GM12891 (cell line): ENCODE results near the gene MTIF2.
A peak's percentile ranks its signal among the peaks of the same experiment; 100 is the strongest.
"Not testable (repeated sequence)": the region's sequence is repeated elsewhere in the genome, so short reads cannot be mapped to it uniquely, and the experiment has no call there.

ENCODE experiments used
- DNase-seq: peaks from one replicate; pipeline ENCODE4 v3.0.0; 2011; ENCODE audit warnings: low spot score; ENCODE audit not compliant: insufficient read length
- FAIRE-seq: peaks from 2 replicates; lab custom pipeline; 2011; peaks lifted over from hg19 to GRCh38; lab: Jason Lieb, UNC
- PAX5 ChIP-seq: IDR thresholded peaks from 2 replicates; pipeline ENCODE4 v1.6.1; 2011; ENCODE audit warnings: low read length, moderate library complexity, mild to moderate bottlenecking; ENCODE audit not compliant: insufficient read depth, severe bottlenecking
- POLR2A ChIP-seq: IDR thresholded peaks from 2 replicates; pipeline ENCODE4 v1.6.1; 2011; ENCODE audit warnings: low read depth, low read length, control low read depth
- POLR2AphosphoS5 ChIP-seq: IDR thresholded peaks from 2 replicates; pipeline ENCODE4 v1.6.1; 2011; ENCODE audit warnings: low read depth, low read length, control low read depth
- POU2F2 ChIP-seq: IDR thresholded peaks from 2 replicates; pipeline ENCODE4 v1.6.1; 2011; ENCODE audit warnings: low read depth, mild to moderate bottlenecking, control low read depth, low read length, moderate library complexity
- SPI1 ChIP-seq: IDR thresholded peaks from 2 replicates; pipeline ENCODE4 v1.6.1; 2011; ENCODE audit warnings: low read depth, low read length, control low read depth
- TAF1 ChIP-seq: IDR thresholded peaks from 2 replicates; pipeline ENCODE4 v1.6.1; 2011; ENCODE audit warnings: low read depth, low read length, control low read depth

The MTIF2 gene

DNA sequence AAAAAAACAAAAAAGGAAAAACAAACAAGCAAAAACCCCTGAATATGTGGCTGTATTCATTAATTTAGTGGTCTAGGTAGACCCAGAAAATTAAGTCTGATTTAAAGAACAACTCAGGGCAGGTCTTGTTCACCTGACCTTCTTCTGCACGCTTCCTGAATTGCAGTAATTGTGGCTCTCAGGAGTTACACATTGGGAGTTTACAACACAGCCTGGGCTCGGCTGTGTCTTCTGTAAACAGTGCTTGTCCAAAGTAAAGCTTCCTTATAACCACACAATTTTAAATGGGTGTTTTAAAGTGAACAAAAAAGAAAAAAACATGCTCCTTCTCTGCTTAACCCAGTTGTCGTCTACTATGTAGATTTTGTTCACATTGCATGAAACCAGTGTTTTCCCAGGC is 8.3 kb upstream of the MTIF2 start:
- FAIRE-seq (no peak), DNase-seq (no peak)
- TF ChIP-seq SPI1 (no peak), POLR2AphosphoS5 (no peak), PAX5 (no peak), POLR2A (no peak), TAF1 (no peak), POU2F2 (no peak)

DNA sequence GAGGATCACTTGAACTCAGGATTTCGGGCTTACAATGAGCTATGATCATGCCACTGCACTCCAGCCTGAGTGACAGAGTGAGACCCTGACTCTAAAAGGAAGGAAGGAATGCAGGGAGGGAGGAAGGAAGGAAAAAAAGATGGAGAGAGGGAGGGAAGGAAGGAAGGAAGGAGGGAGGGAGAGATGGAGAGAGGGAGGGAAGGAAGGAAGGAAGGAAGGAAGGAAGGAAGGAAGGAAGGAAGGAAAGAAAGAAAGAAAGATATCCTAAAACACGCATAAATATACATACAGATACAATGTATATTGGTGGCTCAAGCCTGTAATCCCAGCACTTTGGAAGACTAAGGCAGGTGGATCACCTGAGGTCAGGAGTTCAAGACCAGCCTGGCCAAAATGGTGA is 5.3 kb upstream of the MTIF2 start:
- not testable (repeated sequence) for DNase-seq

DNA sequence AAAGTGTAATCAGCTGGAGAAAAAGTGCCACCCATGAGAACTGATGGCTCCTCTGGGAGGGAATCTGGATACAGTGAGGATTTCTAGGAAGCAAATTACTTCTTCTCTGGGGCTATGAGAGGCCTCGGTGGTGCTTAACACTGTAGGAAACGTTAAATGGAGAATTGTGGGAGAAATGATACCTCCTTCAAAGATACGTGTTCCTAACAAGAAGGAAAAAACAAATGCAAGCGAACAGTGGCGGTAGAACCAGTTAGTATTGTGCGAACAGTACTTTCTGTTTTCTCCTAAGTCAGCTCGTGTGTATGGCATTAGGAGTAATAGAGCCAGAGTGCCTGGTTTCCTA is 587 bp upstream of the MTIF2 start:
- peak; percentile 16 for FAIRE-seq
- TF ChIP-seq PAX5 (no peak), POLR2AphosphoS5 (no peak), POLR2A (no peak), POU2F2 (no peak), TAF1 (no peak), SPI1 (no peak)
- no peak for DNase-seq

More for the DNA sequence above, 5.3 kb upstream of the MTIF2 start:
- FAIRE-seq = not testable (repeated sequence)

GRCh38 chr2:55268288-55268906 is 634 bp downstream of the MTIF2 start:
- FAIRE-seq (no peak), DNase-seq (no peak)
- TF ChIP-seq SPI1 (no peak), POLR2A (no peak), PAX5 (no peak), TAF1 (no peak), POU2F2 (no peak), POLR2AphosphoS5 (no peak)

DNA sequence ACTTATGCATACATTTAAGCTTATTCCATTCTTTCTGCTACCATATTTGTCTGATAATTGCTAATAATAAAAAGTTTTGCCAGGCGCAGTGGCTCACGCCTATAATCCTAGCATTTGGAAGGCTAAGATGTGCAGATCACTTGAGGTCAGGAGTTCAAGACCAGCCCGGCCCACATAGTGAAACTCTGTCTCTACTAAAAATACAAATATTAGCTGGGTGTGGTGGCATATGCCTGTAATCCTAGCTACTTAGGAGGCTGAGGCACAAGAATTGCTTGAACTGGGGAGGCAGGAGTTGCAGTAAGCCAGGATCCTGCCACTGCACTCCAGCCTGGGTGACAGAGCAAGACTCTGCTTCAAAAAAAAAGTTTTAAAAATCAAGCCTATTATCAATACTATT is 9.4 kb downstream of the MTIF2 start:
- FAIRE-seq = peak; percentile 9
- DNase-seq = not testable (repeated sequence)

- DNase-seq (no peak), FAIRE-seq (no peak)
These were observed 16.2 kb downstream of the MTIF2 start for GRCh38 chr2:55252832-55253231.

DNA sequence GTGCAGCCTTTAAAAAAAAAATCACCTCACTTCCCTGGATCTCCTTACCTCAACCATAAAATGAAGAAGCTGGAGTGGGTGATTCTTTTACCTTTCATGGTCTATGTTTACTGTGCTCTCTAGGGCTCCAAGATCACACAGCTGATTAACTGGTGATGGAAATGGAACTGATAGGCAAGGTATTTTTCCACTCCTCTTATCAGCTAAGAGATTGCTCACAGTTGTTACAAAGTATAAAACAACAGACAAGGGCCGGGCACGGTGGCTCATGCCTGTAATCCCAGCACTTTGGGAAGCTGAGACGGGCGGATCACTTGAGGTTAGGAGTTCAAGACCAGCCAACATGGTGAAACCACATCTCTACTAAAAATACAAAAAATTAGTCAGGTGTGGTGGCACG is 22.0 kb downstream of the MTIF2 start:
- FAIRE-seq (no peak), DNase-seq (no peak)
- TF ChIP-seq SPI1 (no peak), POLR2AphosphoS5 (no peak), PAX5 (no peak), TAF1 (no peak), POU2F2 (no peak), POLR2A (no peak)

More at GRCh38 chr2:55252832-55253231, 16.2 kb downstream of the MTIF2 start:
- TF ChIP-seq POLR2AphosphoS5 (no peak), POLR2A (no peak), PAX5 (no peak), POU2F2 (no peak), SPI1 (no peak), TAF1 (no peak)

- FAIRE-seq (no peak), DNase-seq (no peak)
- TF ChIP-seq TAF1 (no peak), POLR2A (no peak), PAX5 (no peak), POLR2AphosphoS5 (no peak), SPI1 (no peak), POU2F2 (no peak)
These were observed 23.6 kb downstream of the MTIF2 start for GRCh38 chr2:55245411-55245810.

GRCh38 chr2:55242617-55243016 is 26.4 kb downstream of the MTIF2 start:
- DNase-seq (no peak), FAIRE-seq (no peak)
- no peak for TF ChIP-seq POU2F2
- TF ChIP-seq POLR2A = no peak
- TF ChIP-seq PAX5 = no peak
- TF ChIP-seq POLR2AphosphoS5 = no peak
- no peak for TF ChIP-seq SPI1
- no peak for TF ChIP-seq TAF1

DNA sequence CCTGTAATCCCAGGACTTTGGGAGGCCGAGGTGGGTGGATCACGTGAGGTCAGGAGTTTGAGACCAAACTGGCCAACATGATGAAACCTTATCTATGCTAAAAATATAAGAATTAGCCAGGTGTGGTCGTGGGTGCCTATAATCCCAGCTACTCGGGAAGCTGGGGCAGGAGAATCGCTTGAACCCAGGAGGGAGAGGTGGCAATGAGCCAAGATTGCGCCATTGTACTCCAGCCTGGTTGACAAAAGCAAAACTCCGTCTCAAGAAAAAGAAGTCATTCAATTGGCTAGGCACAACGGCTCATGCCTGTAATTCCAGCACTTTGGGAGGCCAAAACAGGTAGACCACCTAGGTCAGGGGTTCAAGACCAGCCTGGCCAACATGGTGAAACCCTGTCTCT is 27.4 kb downstream of the MTIF2 start:
- FAIRE-seq, DNase-seq: not testable (repeated sequence)

DNA sequence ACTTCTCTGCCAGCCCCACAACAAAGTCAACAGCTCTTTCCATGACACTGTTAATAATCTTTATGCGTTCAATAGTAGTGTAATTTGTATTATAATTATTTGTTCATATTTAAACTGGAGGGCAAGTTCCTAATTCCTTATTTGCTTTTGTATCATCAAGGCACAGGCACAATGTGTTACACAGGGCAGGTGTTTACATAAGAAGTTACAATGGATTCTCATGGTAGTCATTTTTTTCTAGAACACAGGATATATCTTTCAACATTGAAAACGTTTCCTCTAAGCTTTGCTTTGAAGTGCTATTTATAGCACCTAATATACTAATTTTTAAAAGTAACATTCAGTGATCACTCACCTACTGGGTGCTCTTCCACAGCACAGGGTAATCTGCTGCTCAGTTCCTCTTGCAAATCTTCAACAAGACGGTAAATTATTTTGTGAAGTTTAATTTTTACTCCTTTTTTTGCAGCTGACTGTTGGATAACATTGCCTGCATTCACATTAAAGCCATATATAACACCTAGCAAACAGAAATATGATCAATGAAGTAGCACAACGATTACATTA is 29.3 kb downstream of the MTIF2 start:
- no peak for FAIRE-seq
- no peak for TF ChIP-seq POLR2AphosphoS5
- TF ChIP-seq POLR2A = no peak
- no peak for TF ChIP-seq POU2F2
- no peak for TF ChIP-seq TAF1
- TF ChIP-seq PAX5 = no peak
- no peak for DNase-seq
